Neural progenitor cell (in vitro differentiated cells): Measurements from ENCODE around the gene UNC13C. TPM values are rescaled to one million over a fixed set of nuclear protein-coding genes. Genes with fewer than 3 reads are reported as not detected.

ENCODE experiments used
- DNase-seq: peaks from one replicate; pipeline ENCODE4 v3.0.0-alpha.2; 2016; ENCODE audit warnings: low spot score
- H2AFZ ChIP-seq: fragments of 200-600 bp; sonication (generic); replicated peaks from 2 replicates; pipeline ENCODE4 v1.6.1; 2016; ENCODE audit warnings: antibody characterized with exemption
- H3F3A ChIP-seq: fragments of 200-600 bp; sonication (generic); 2 replicates; pipeline ENCODE4 v1.6.1; 2016; ENCODE audit warnings: antibody characterized with exemption, low read depth
- H3K27ac ChIP-seq: fragments of 200-600 bp; sonication (generic); 2 replicates; pipeline ENCODE4 v1.5.1; 2016; ENCODE audit warnings: mild to moderate bottlenecking
- H3K27me3 ChIP-seq: fragments of 200-600 bp; sonication (generic); 2 replicates; pipeline ENCODE4 v1.6.1; 2016; ENCODE audit warnings: mild to moderate bottlenecking, moderate library complexity
- H3K36me3 ChIP-seq: fragments of 200-600 bp; sonication (generic); 2 replicates; pipeline ENCODE4 v1.5.1; 2016
- H3K4me1 ChIP-seq: fragments of 200-600 bp; sonication (generic); 2 replicates; pipeline ENCODE4 v1.6.1; 2016; ENCODE audit warnings: mixed run types
- H3K4me2 ChIP-seq: fragments of 200-600 bp; sonication (generic); 2 replicates; pipeline ENCODE4 v1.6.1; 2016
- H3K4me3 ChIP-seq: fragments of 200-600 bp; sonication (generic); 2 replicates; pipeline ENCODE4 v1.5.1; 2016
- H3K79me2 ChIP-seq: fragments of 200-600 bp; sonication (generic); 2 replicates; pipeline ENCODE4 v1.6.1; 2016; ENCODE audit warnings: low read depth
- H3K9ac ChIP-seq: fragments of 200-600 bp; sonication (generic); 2 replicates; pipeline ENCODE4 v1.6.1; 2016
- H3K9me3 ChIP-seq: fragments of 200-600 bp; sonication (generic); 2 replicates; pipeline ENCODE4 v1.5.1; 2016; ENCODE audit warnings: low read depth
- H4K20me1 ChIP-seq: fragments of 200-600 bp; sonication (generic); 2 replicates; pipeline ENCODE4 v1.6.1; 2016; ENCODE audit warnings: low read depth
- H3K27ac Mint-ChIP-seq: 3 replicates; pipeline ENCODE4 v1.8.0; 2021; ENCODE audit warnings: mixed read lengths
- H3K27me3 Mint-ChIP-seq: 2 replicates; pipeline ENCODE4 v1.8.0; 2022; ENCODE audit warnings: low read depth, mild to moderate bottlenecking, inconsistent platforms, moderate library complexity, mixed read lengths; ENCODE audit not compliant: insufficient read depth
- H3K36me3 Mint-ChIP-seq: 3 replicates; pipeline ENCODE4 v1.8.0; 2021; ENCODE audit warnings: mixed read lengths
- H3K4me1 Mint-ChIP-seq: 3 replicates; pipeline ENCODE4 v1.8.0; 2021; ENCODE audit warnings: mixed read lengths
- H3K4me3 Mint-ChIP-seq: 3 replicates; pipeline ENCODE4 v1.8.0; 2021; ENCODE audit warnings: mild to moderate bottlenecking, moderate library complexity, mixed read lengths
- H3K9me3 Mint-ChIP-seq: 3 replicates; pipeline ENCODE4 v1.8.0; 2020; ENCODE audit warnings: mixed read lengths
- CTCF ChIP-seq: fragments of 200-600 bp; sonication (generic); IDR thresholded peaks from 2 replicates; pipeline ENCODE4 v1.5.1; 2017; ENCODE audit warnings: antibody characterized with exemption, mild to moderate bottlenecking
- EZH2 ChIP-seq: fragments of 200-600 bp; sonication (generic); IDR thresholded peaks from 2 replicates; pipeline ENCODE4 v1.6.1; 2017; ENCODE audit warnings: antibody characterized with exemption, mild to moderate bottlenecking, moderate library complexity
- EZH2phosphoT487 ChIP-seq: fragments of 200-600 bp; sonication (generic); IDR thresholded peaks from 2 replicates; pipeline ENCODE4 v1.6.1; 2017; ENCODE audit warnings: antibody characterized with exemption
- total RNA-seq: library from RNA; depleted of rRNA; stranded (reverse); fragments of >200 nt; gene quantifications from 2 replicates; pipeline ENCODE4 v1.2.3, GENCODE V29; 2015; ENCODE audit warnings: low replicate concordance

UNC13C gene
- total RNA-seq, 1 donor from 2014 or later = not detected

GRCh38 chr15:54520616-54521015 is 542.4 kb downstream of the UNC13C start:
- H3K9me3 ChIP-seq = peaks cover 27% of the 10 kb centered on the region
- H3K4me3 Mint-ChIP-seq = no peak overlapping the region
- no peaks in the 10 kb centered on the region for H3K36me3 ChIP-seq
- no peaks in the 10 kb centered on the region for H3K36me3 Mint-ChIP-seq
- H3K4me3 ChIP-seq = no peak overlapping the region
- no peak overlapping the region for H3K4me2 ChIP-seq
- H3K27ac ChIP-seq = no peak overlapping the region
- DNase-seq = no peak
- H3K27me3 ChIP-seq = no peaks in the 10 kb centered on the region
- H3K79me2 ChIP-seq = no peaks in the 10 kb centered on the region
- no peak for TF ChIP-seq EZH2phosphoT487
- TF ChIP-seq EZH2 = no peak
- no peak for TF ChIP-seq CTCF
- H3K4me1 Mint-ChIP-seq = no peaks in the 10 kb centered on the region
- H3K27me3 Mint-ChIP-seq = no peaks in the 10 kb centered on the region
- no peak overlapping the region for H3K9ac ChIP-seq
- no peak overlapping the region for H3K27ac Mint-ChIP-seq
- H3K9me3 Mint-ChIP-seq = no peaks in the 10 kb centered on the region
- no peaks in the 10 kb centered on the region for H3K4me1 ChIP-seq
- no peaks in the 10 kb centered on the region for H3F3A ChIP-seq
- no peak overlapping the region for H2AFZ ChIP-seq
- no peaks in the 10 kb centered on the region for H4K20me1 ChIP-seq

- Histone ChIP-seq H3K9me3 (peaks cover 21% of the 10 kb centered on the region), H3K4me1 (no peaks in the 10 kb centered on the region), H3K36me3 (no peaks in the 10 kb centered on the region), H3K27ac (no peak overlapping the region), H3K9ac (no peak overlapping the region), H2AFZ (no peak overlapping the region), H4K20me1 (no peaks in the 10 kb centered on the region), H3K27me3 (no peaks in the 10 kb centered on the region), H3K79me2 (no peaks in the 10 kb centered on the region), H3F3A (no peaks in the 10 kb centered on the region), H3K4me3 (no peak overlapping the region), H3K4me2 (no peak overlapping the region)
- H3K36me3 Mint-ChIP-seq = no peaks in the 10 kb centered on the region
- no peak for TF ChIP-seq EZH2phosphoT487
- TF ChIP-seq EZH2 = no peak
- TF ChIP-seq CTCF = no peak
- no peak overlapping the region for H3K27ac Mint-ChIP-seq
- H3K27me3 Mint-ChIP-seq = no peaks in the 10 kb centered on the region
- DNase-seq = no peak
- no peaks in the 10 kb centered on the region for H3K9me3 Mint-ChIP-seq
- no peaks in the 10 kb centered on the region for H3K4me1 Mint-ChIP-seq
- H3K4me3 Mint-ChIP-seq = no peak overlapping the region
These were observed 543.0 kb downstream of the UNC13C start for GRCh38 chr15:54521206-54521605.

GRCh38 chr15:54528021-54528420 is 549.8 kb downstream of the UNC13C start:
- H2AFZ ChIP-seq = no peak overlapping the region
- no peaks in the 10 kb centered on the region for H3K36me3 ChIP-seq
- H3K27me3 ChIP-seq = no peaks in the 10 kb centered on the region
- no peaks in the 10 kb centered on the region for H4K20me1 ChIP-seq
- no peak overlapping the region for H3K4me2 ChIP-seq
- Mint-ChIP-seq H3K27me3 (no peaks in the 10 kb centered on the region), H3K36me3 (no peaks in the 10 kb centered on the region), H3K27ac (no peak overlapping the region), H3K9me3 (no peaks in the 10 kb centered on the region), H3K4me3 (no peak overlapping the region), H3K4me1 (no peaks in the 10 kb centered on the region)
- H3K4me1 ChIP-seq = no peaks in the 10 kb centered on the region
- no peak overlapping the region for H3K4me3 ChIP-seq
- H3K9ac ChIP-seq = no peak overlapping the region
- DNase-seq = no peak
- no peaks in the 10 kb centered on the region for H3F3A ChIP-seq
- peaks cover 22% of the 10 kb centered on the region for H3K9me3 ChIP-seq
- no peaks in the 10 kb centered on the region for H3K79me2 ChIP-seq
- TF ChIP-seq CTCF (no peak), EZH2phosphoT487 (no peak), EZH2 (no peak)
- no peak overlapping the region for H3K27ac ChIP-seq

- H3K9ac ChIP-seq = no peak overlapping the region
- Mint-ChIP-seq H3K27ac (no peak overlapping the region), H3K27me3 (peaks cover 2% of the 10 kb centered on the region), H3K9me3 (peaks cover 20% of the 10 kb centered on the region), H3K4me3 (no peak overlapping the region), H3K36me3 (no peaks in the 10 kb centered on the region), H3K4me1 (no peaks in the 10 kb centered on the region)
- H3F3A ChIP-seq = no peaks in the 10 kb centered on the region
- DNase-seq = no peak
- no peaks in the 10 kb centered on the region for H4K20me1 ChIP-seq
- no peaks in the 10 kb centered on the region for H3K36me3 ChIP-seq
- no peaks in the 10 kb centered on the region for H3K4me1 ChIP-seq
- TF ChIP-seq EZH2phosphoT487 (no peak), CTCF (no peak), EZH2 (no peak)
- H2AFZ ChIP-seq = no peak overlapping the region
- H3K79me2 ChIP-seq = no peaks in the 10 kb centered on the region
- no peak overlapping the region for H3K4me2 ChIP-seq
- H3K27me3 ChIP-seq = no peaks in the 10 kb centered on the region
- no peak overlapping the region for H3K27ac ChIP-seq
- H3K4me3 ChIP-seq = no peak overlapping the region
- peaks cover 15% of the 10 kb centered on the region for H3K9me3 ChIP-seq
These were observed 562.5 kb downstream of the UNC13C start for GRCh38 chr15:54540721-54541120.
